Fibroblast of gingiva (primary cell): ENCODE measurements around the gene RASL10A.
A peak's percentile ranks its signal among the peaks of the same experiment; 100 is the strongest.

Experiments
- DNase-seq: peaks from one replicate; pipeline ENCODE4 v3.0.0-alpha.2; 2011; ENCODE audit warnings: low read depth

The RASL10A gene

DNA sequence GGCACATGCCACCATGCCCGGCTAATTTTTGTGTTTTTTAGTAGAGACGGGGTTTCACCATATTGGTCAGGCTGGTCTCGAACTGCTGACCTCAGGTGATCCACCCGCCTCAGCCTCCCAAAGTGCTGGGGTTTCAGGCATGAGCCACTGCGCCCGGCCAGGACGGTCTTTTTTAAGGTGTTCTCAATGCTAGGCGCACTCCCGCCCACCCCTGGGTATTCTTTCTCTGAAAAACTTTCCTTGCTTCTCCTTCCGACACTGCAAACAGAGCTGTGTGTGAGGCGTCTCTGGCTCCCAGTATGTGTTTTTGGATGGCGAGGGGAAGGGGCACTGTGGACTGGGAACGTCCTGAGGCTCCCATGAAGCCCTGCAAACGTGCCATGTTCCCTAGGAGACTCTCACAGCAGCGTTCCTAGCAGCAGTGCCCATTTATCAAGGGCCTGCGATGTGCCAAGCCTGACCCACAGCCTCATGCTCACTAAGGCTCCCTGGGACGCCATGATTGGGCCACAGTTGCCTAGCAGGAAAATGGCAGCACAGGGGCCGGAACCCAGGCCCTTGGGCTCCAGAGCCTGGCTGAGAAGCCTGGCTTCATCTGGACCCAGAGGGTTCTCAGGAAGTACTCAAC, 2.4 kb upstream of the RASL10A start:
- no peak for DNase-seq

- DNase-seq, result no peak
Observed at GRCh38 chr22:29316141-29316828, 788 bp upstream of the RASL10A start.

- no peak for DNase-seq
Observed at GRCh38 chr22:29314537-29315285, 786 bp downstream of the RASL10A start.

DNA sequence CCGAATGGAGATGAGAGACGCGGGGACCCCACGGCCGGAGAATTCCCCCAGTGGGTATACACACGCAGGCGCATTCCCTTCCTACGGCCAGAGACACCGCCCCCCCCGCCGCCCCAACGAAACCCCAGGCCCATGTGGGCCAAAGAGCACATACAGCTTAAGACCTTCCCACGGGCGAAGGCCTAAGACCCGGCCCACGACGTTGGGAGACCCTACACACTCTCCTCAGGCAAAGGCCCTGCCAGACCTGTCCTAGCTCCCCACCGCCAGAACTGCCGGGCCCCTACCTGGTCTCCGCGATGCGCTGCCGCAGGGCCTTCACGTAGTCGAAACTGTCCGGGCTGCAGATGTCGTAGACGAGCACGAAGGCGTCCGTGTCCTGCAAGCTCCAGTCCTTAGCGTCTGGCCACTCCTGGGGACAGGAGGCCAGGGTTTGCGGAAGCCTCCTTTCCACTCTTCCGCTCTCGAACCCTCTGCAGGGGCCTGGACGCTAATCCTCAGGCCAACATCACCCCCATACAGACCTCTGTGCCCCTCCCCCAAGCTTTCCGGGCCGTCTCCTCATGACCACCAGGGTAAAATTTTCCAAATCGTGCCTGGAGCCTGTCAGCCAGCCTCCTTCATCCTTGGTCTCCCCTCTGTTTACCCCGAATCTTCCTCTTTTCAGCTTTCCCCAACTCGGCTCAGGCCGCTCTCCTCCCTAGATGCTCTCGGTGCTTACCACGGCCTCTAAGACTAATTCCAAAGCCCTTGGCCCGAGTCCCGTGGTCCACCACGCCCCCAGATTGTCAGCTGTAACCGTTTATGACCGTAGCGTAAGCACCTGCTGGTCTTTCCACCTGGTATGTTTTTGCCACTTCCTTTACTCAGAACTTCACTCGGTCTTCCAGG, 1.7 kb downstream of the RASL10A start:
- no peak for DNase-seq

- DNase-seq, result peak; percentile 24
Observed at GRCh38 chr22:29313126-29313575, 2.3 kb downstream of the RASL10A start.

DNA sequence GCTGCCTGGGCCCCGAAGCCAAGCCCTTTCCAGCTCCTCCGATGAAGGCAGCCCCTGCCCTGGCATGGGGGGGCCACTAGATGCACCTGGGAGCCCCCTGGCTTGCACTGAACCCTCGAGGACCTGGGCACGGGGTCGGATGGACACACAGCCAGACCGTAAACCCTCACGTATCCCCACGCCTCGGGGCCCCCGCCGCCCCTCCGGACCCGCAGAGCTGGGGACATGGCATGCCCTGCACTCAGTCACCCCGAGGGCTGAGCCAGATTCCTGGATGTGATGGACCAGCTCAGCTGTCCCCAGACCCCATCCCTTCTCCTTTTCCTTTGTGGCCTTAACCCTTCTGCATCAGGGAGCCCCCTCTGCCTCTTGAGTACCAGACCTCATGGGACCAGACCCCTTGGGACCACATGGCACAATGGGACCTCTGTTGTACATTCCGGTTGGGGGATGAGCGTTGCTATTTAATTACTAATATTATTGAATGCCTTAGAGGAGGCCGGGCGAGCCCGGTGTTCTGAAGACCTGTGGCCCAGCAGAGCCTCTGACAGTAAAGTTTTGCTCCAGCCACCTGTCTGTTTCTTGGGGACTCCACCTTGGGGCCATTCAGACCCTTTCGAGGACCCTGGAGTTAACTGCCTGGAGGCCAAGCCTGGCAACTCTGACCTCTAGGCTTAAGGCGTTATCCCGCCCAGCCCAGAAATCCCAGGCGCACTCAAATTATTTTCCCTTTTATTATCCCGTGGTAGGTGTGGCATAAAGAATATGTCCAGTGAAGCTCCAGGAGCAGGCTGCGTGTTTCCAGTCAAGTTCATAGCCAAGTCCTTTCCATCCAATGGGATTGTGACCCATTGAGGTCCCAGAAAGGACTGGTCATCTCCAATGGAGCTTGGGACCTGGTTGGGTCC, 3.0 kb downstream of the RASL10A start:
- no peak for DNase-seq

GRCh38 chr22:29311464-29312217, 3.9 kb downstream of the RASL10A start:
- no peak for DNase-seq

- peak; percentile 97 for DNase-seq
Observed at GRCh38 chr22:29310863-29311339, 4.6 kb downstream of the RASL10A start.

- DNase-seq, result no peak
Observed at GRCh38 chr22:29310065-29310862, 5.2 kb downstream of the RASL10A start.

DNA sequence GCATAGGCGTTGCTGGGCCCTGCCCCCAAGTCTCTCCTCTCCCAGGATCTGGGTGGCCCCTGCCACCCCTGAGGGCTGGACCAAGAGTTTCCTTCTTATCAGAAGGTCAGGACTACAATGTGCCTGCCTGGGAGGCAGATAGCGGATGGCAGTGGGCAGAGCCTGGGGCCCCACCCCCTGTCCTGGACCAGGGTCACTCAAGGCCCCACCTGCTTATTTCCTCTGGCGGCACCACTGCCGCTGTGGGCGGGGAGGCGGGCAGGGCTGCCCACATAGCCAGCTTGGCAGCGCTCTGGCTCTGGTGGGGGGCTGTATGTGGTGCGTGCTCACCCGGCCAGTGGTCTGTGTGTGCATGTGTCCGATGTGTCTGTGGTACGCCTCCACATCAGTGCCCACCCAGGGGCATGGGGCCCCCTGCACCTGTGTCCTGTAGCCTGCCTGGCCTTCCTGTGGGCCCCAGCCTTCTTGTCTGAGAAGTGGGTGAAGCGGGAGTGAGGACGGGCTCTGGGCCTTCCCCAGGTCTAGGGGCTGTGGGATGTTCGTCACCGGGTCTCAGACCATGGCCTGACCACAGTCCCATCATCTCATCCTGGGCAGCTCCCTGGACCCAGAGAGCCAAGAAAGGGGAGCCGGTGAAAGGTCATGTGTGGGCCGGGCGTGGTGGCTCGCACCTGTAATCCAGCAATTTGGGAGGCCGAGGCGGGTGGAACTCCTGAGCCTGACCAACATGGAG, 6.0 kb downstream of the RASL10A start:
- no peak for DNase-seq

- DNase-seq, result peak; percentile 34
Observed at GRCh38 chr22:29308791-29309262, 6.7 kb downstream of the RASL10A start.

GRCh38 chr22:29308148-29308790, 7.2 kb downstream of the RASL10A start:
- DNase-seq, result no peak

GRCh38 chr22:29307596-29308147, 7.8 kb downstream of the RASL10A start:
- no peak for DNase-seq

DNA sequence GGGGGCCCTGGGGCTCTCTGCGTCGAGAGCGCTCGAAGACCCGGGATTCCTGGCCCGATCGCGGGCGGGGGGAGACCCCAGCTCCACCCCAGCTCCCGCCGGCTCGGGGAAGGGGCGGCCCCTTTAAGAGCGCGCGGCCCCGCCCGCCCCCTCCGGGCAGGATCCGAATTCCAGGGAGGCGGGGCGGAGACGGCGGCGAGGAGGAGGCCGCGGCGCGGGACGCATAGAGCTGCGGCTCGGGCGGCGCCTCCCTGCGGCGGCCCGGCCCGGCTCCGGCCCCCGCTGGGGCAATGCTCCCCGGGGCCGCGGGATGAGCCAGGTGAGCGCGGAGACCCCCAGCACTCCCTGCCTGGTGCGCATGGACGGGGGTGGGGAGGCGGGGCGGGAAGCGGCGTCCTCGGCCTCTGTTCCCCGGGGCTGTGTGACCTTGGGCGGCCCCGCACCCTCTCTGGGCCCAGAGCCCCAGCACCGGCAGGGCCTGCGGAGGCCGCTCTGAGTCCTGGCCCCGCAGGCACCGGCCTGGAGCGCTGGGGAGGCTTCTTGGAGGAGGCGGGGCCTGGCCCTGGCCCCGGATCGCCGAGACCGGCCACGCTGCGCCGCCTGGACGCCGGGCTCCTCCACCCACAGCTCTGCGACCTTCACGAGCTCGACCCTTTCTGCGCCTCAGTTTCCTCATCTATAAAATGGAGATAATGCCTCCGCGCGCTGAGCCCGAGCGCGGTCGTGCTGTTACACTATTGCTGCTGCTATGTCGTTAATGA, 8.5 kb downstream of the RASL10A start:
- peak; percentile 72 for DNase-seq

DNA sequence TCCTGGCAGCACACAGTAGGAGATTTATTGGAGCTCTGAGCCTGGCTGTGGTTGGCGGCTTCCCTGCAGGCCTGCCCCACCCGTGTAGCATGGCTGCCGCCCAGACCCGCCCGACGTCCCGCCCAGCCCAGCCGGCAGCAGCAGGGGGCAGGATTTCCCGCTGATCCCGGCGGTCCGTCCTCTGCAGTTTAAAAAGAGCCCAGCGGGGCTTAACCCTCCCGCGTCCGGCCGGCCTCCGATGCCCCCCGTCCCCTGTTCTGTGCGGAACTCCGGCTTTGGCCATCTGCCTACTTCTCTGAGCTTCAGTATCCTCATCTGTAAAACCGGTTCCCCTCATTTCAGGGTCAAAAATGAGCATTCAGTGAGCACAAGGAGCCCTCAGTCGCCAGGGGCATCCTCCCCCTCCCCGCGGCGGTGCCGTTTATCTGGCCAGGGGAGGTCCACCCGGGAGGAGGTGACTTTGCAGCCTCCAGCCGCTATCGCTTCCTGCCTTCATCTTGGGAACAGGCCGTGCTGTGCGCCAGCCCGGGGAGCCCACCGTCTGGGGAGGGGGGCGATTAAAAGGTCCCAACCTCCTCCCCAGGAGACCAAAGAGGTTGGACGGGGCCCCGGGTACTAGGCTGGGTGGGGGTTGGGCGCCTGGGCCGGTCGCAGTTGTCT, 9.2 kb downstream of the RASL10A start, which contains the start of gene GAS2L1:
Gene GAS2L1 (plus strand): TSS at position 476 of the 660 bp plus-strand sequence. CDS start 1,456 bp downstream, outside the sequence.
- DNase-seq, result peak; percentile 80

DNA sequence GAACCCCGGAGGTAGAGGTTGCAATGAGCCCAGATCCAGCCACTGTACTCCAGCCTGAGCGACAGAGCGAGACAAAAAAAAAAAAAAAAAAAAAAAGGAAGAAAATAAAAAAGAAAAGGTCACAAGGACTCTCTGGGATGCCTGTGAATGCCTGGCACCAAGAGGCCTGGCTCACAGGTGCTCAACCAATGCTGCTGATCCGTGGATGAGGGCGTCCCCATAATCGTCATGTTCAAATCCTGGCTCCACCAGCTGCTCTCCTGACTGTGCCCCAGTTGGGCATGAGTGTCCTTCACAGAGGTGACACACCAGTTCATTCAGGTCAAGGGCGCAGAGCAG, 9.7 kb downstream of the RASL10A start:
- no peak for DNase-seq
